HepG2 (cell line): Measurements from ENCODE around the gene CEMP1. TPM values are rescaled to one million over a fixed set of nuclear protein-coding genes. Genes with fewer than 3 reads are reported as not detected.

Experiments used
- microRNA counts: library from miRNA; unstranded; fragments of <30 nt; microRNA quantifications from one replicate; lab custom pipeline; 2015
- microRNA-seq: library from miRNA; unstranded; fragments of <30 nt; microRNA quantifications from one replicate; pipeline ENCODE4, GENCODE V29; 2020
- polyA plus RNA-seq, 8 experiments: library from polyadenylated mRNA; depleted of rRNA in 3 of 8; stranded (reverse) in 7 of 8; unstranded in 1 of 8; fragments of >200 nt; fragmentation: Illumina TruSeq in 4 of 8; extraction: Trizol in 4 of 8; gene quantifications; 2 replicates each; pipeline versions ENCODE4 v1.2.1 to v1.2.3, GENCODE V29; 2011 to 2016; ENCODE audit warnings: low read depth in 4 of 8, missing spikeins in 1 of 8, mixed read lengths in 1 of 8; ENCODE audit not compliant: insufficient read depth in 1 of 8
- small RNA-seq, 3 experiments: library from RNA; depleted of rRNA; stranded (forward); fragments of <200 nt; gene quantifications; one replicate each; pipeline ENCODE3, GENCODE V24; 2012; ENCODE audit warnings: low read depth in 2 of 3, low replicate concordance in 1 of 3; ENCODE audit not compliant: insufficient read length in 3 of 3, insufficient read depth in 2 of 3
- total RNA-seq, 5 experiments: library from RNA; depleted of rRNA; stranded (reverse); fragments of >200 nt; fragmentation: Illumina TruSeq; extraction: Trizol; gene quantifications; 2 replicates each; pipeline ENCODE4 v1.2.3, GENCODE V29; 2016; ENCODE audit warnings: low read depth in 1 of 5

Gene CEMP1
- total and polyA plus RNA-seq, 2 of the 13 experiments (the other 11 are each of a cell fraction or from before 2014, with no cell fraction given), result not detected

MicroRNAs encoded within 50 kb of the gene (microRNA counts, 767-probe panel; counts per million panel counts)
- not detected for microRNA hsa-miR-3178 (lab: Ali Mortazavi, UCI)

Small RNA genes lying within 50 kb of the gene (microRNA-seq; reads per million reads assigned to microRNA genes)
- gene MIR3178, result not detected

Small RNA genes lying within 50 kb of the gene (small RNA-seq; reads per million reads assigned to genes)
- gene AC093525.1 (0 reads per million in 3 experiments), gene MIR3178 (0 reads per million in 3 experiments)

Other genes with a start within 250 kb of the CEMP1 start
- 0.41 and 0.60 TPM in 2 replicates for gene ABCA3, start 190.7 kb downstream of the CEMP1 start, total RNA-seq (2016; rRNA removed; fragmentation: Illumina TruSeq; extraction: Trizol)
- gene ABCA3, start 190.7 kb downstream of the CEMP1 start, polyA plus RNA-seq (2011; rRNA removed), result 1.5 and 2.3 TPM in 2 replicates
- gene CCNF, start 102.0 kb downstream of the CEMP1 start, total RNA-seq (2016; rRNA removed; fragmentation: Illumina TruSeq; extraction: Trizol), result 13.7 and 22.8 TPM in 2 replicates
- gene CCNF, start 102.0 kb downstream of the CEMP1 start, polyA plus RNA-seq (2011; rRNA removed), result 5.0 and 6.4 TPM in 2 replicates
- gene TEDC2, start 71.3 kb downstream of the CEMP1 start, total RNA-seq (2016; rRNA removed; fragmentation: Illumina TruSeq; extraction: Trizol), result 19.7 and 24.4 TPM in 2 replicates
- gene TEDC2, start 71.3 kb downstream of the CEMP1 start, polyA plus RNA-seq (2011; rRNA removed), result 5.9 and 6.2 TPM in 2 replicates
- gene NTN3, start 60.1 kb downstream of the CEMP1 start, total RNA-seq (2016; rRNA removed; fragmentation: Illumina TruSeq; extraction: Trizol), result 0.20 and 0.35 TPM in 2 replicates
- gene NTN3, start 60.1 kb downstream of the CEMP1 start, polyA plus RNA-seq (2011; rRNA removed), result 0.09 and 0.29 TPM in 2 replicates
- 13.7 and 17.6 TPM in 2 replicates for gene TBC1D24, start 56.3 kb downstream of the CEMP1 start, total RNA-seq (2016; rRNA removed; fragmentation: Illumina TruSeq; extraction: Trizol)
- 7.7 and 8.4 TPM in 2 replicates for gene TBC1D24, start 56.3 kb downstream of the CEMP1 start, polyA plus RNA-seq (2011; rRNA removed)
- gene ATP6V0C, start 17.5 kb downstream of the CEMP1 start, total RNA-seq (2016; rRNA removed; fragmentation: Illumina TruSeq; extraction: Trizol), result 7.2 and 10.4 TPM in 2 replicates
- gene ATP6V0C, start 17.5 kb downstream of the CEMP1 start, polyA plus RNA-seq (2011; rRNA removed), result 20.1 and 21.1 TPM in 2 replicates
- 13.8 and 39.1 TPM in 2 replicates for gene AMDHD2, start 11.0 kb downstream of the CEMP1 start, total RNA-seq (2016; rRNA removed; fragmentation: Illumina TruSeq; extraction: Trizol)
- gene AMDHD2, start 11.0 kb downstream of the CEMP1 start, polyA plus RNA-seq (2011; rRNA removed), result 33.5 and 51.3 TPM in 2 replicates
- 59.6 and 72.9 TPM in 2 replicates for gene PDPK1, start 6.6 kb upstream of the CEMP1 start, total RNA-seq (2016; rRNA removed; fragmentation: Illumina TruSeq; extraction: Trizol)
- 129 TPM in 2 replicates for gene PDPK1, start 6.6 kb upstream of the CEMP1 start, polyA plus RNA-seq (2011; rRNA removed)
- 29.8 and 31.0 TPM in 2 replicates for gene KCTD5, start 151.1 kb upstream of the CEMP1 start, total RNA-seq (2016; rRNA removed; fragmentation: Illumina TruSeq; extraction: Trizol)
- gene KCTD5, start 151.1 kb upstream of the CEMP1 start, polyA plus RNA-seq (2011; rRNA removed), result 25.4 and 30.1 TPM in 2 replicates
- gene PRSS27, start 188.8 kb upstream of the CEMP1 start, total RNA-seq (2016; rRNA removed; fragmentation: Illumina TruSeq; extraction: Trizol), result 0.20 TPM in 1 of 2 replicates, not detected in the other
- gene PRSS27, start 188.8 kb upstream of the CEMP1 start, polyA plus RNA-seq (2011; rRNA removed), result 0.73 and 1.2 TPM in 2 replicates
- gene SRRM2, start 221.2 kb upstream of the CEMP1 start, total RNA-seq (2016; rRNA removed; fragmentation: Illumina TruSeq; extraction: Trizol), result 50.4 and 80.6 TPM in 2 replicates
- gene SRRM2, start 221.2 kb upstream of the CEMP1 start, polyA plus RNA-seq (2011; rRNA removed), result 112 and 125 TPM in 2 replicates
- gene ELOB, start 245.9 kb upstream of the CEMP1 start, total RNA-seq (2016; rRNA removed; fragmentation: Illumina TruSeq; extraction: Trizol), result 208 and 253 TPM in 2 replicates
- gene ELOB, start 245.9 kb upstream of the CEMP1 start, polyA plus RNA-seq (2011; rRNA removed), result 225 and 236 TPM in 2 replicates